Epithelial cell of proximal tubule (primary cell): ENCODE data around the gene DUSP10. TPM values are rescaled to one million over a fixed set of nuclear protein-coding genes. Genes with fewer than 3 reads are reported as not detected.
A peak's percentile ranks its signal among the peaks of the same experiment; 100 is the strongest.

Experiments
- DNase-seq: peaks from one replicate; pipeline ENCODE4 v3.0.0-alpha.2; 2011; ENCODE audit warnings: low read depth
- H3K4me3 ChIP-seq: 2 replicates; pipeline ENCODE4 v1.5.1; 2011; ENCODE audit warnings: low read depth, mild to moderate bottlenecking, low read length
- total RNA-seq: library from RNA; depleted of rRNA; stranded (reverse); fragments of >200 nt; gene quantifications from 2 replicates; pipeline ENCODE4 v1.2.3, GENCODE V29; 2015
- TF ChIP-seq, protein P1 (sequence below): conservative IDR thresholded peaks from 2 replicates; pipeline ENCODE4 v1.5.1; 2012; ENCODE audit warnings: low read depth, mild to moderate bottlenecking, low read length

Gene DUSP10
- total RNA-seq, 1 donor from 2014 or later: 14.6 TPM

DNA sequence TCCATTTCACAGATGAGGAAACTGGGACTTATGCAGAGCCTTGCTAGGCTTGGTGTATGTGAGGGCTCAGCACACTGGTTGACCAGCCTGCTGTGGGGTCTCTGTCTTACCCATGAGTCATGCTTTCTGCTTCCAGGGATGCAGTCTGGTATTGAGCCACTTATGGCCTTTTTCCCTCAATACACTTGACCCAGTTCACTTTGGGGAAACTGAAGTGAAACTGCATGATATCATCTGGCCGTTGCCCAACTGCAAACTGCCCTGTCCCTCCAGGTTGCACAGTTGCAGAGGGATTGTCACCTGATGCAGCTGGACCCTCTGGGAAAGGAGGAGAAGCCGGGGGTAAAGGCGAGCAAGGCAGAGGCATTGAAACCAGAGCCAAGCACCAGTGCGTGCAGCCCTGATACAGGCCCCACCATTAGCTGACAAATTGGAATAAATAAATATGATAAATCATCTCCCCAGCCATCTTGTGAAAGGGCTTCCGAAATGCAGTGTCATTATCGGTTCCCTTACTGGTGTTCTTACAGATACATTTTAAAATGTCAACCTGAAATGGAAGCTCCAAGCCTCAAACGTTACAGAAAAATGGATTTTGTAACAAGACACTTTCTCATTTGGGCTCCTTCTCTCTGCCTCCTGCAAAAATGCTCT, 39.3 kb upstream of the DUSP10 start:
- H3K4me3 ChIP-seq: no peak overlapping the region
- DNase-seq: peak; percentile 6
- TF ChIP-seq, protein P1, sequence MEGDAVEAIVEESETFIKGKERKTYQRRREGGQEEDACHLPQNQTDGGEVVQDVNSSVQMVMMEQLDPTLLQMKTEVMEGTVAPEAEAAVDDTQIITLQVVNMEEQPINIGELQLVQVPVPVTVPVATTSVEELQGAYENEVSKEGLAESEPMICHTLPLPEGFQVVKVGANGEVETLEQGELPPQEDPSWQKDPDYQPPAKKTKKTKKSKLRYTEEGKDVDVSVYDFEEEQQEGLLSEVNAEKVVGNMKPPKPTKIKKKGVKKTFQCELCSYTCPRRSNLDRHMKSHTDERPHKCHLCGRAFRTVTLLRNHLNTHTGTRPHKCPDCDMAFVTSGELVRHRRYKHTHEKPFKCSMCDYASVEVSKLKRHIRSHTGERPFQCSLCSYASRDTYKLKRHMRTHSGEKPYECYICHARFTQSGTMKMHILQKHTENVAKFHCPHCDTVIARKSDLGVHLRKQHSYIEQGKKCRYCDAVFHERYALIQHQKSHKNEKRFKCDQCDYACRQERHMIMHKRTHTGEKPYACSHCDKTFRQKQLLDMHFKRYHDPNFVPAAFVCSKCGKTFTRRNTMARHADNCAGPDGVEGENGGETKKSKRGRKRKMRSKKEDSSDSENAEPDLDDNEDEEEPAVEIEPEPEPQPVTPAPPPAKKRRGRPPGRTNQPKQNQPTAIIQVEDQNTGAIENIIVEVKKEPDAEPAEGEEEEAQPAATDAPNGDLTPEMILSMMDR: no peak

DNA sequence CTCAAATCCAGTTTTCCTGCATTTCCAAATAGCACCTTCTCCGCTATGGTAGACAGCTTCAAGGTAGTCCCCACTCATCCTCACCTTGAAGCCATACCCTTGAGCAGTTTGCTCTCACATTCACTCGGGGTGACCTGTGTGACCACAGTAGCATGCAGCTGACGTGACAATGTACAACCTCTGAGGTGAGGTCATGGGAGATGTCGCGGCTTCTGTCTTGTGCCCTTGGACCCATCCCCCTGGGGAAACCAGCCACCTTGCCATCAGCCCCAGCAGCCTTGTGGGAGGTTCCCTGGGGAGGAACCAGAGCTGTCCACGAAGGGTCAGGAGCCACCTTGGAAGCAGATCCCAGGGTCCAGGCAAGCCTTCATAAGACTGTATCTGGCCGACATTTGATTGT, 38.3 kb upstream of the DUSP10 start:
- DNase-seq: no peak
- no peak overlapping the region for H3K4me3 ChIP-seq
- TF ChIP-seq, protein P1: no peak

DNA sequence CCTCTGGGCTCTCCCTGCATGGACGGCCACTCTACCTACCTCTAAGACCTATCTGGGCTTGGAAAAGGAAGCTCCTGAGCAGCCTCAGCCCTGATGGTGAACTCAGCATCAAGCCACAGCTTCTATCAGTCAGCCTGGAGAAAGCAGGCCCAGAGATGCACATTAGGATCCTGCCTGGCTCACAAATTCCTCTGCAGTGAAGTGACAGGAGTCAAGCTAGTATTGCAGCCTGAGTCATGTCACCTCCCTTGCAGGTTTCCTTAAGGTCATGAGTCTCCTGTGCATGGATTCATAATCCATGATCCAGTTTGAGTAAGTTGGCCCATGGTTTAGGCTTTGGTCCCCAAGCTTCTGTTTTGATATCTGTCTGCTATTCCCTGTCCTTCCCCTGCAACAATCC, 37.9 kb upstream of the DUSP10 start:
- DNase-seq: no peak
- TF ChIP-seq, protein P1: no peak
- no peak overlapping the region for H3K4me3 ChIP-seq

DNA sequence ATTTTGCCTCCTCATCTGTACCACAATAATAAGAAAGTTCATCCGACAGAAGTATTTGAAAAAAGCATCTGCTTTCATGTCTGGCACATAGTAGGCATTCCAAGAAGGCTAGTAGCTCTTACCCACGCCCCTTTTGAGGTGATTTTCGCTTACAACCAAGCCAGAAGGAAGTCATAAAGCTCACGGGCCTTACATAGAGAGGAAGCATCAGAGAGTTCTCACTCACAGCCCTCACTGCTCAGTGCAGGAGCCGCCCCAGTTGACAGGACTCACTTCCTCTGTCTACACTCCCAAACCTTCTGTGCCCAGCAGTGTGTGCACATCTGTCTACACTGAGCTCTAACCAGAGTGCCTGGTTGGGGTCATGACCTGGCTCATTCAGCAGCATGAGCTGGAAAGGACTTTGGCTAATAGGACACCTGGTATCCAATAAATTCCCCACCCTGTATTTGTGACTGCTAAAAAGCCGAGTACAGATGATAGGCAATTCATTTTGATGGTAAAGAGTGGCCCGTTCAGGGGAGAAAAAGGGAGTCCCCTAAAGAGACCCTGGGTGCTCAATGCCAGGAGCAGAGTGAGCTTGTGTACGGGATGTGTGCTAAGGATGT, 36.8 kb upstream of the DUSP10 start:
- H3K4me3 ChIP-seq: no peak overlapping the region

DNA sequence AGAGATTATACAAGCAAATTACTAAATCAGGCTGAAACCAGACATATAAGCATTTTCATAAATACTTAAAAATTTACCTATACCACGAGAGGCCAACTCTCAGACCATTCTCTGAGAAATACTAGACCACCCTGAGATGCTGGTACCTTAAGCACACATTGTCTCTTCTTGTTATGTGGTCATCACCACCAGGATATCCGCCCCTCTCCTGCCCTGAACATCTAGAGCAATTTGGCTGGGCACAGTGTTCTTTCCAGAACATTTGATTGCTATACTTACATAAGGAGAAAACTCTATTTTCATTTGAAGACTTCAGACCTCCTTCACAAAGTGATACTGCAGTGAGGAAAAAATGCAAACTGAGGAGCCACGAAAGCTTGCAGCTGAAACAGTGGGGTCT, 36.2 kb upstream of the DUSP10 start:
- H3K4me3 ChIP-seq: no peak overlapping the region
- TF ChIP-seq, protein P1: no peak
- DNase-seq: no peak

More for the DNA sequence above, 36.8 kb upstream of the DUSP10 start:
- TF ChIP-seq, protein P1: no peak
- no peak for DNase-seq

DNA sequence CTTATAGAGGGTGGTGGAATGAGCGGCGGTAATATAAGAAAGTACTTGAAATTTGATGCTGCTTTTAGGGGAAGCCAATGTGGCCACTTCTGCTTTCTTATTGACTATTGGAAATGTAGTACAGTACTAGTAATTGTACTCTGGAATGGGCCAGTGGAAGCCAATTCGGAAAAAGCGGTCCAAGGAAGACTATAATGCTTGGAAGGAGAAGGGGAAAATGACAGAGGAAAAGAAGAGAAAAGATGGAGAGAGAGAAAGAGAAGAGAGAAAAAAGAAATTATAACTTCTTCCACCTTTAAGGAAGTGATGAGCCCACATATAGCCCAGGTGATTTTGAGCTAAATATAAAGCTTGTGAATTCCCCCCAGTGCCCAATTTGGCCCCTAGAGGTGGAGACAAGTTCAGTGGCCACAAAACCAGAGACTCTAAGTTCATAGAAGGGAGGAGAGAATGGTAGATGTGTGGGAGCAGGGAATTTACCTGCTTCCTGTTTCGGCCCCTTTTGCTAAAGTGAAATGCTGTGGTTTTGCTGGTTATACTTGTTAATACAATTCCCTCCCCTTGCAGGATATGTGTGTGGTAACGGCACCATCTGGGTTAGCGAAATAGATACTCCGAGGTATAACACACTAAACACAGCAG, 35.7 kb upstream of the DUSP10 start:
- no peak for DNase-seq
- H3K4me3 ChIP-seq: no peak overlapping the region
- TF ChIP-seq, protein P1: no peak
